CD4-positive, alpha-beta T cell treated with Interleukin-17A for 1 hour (primary cell): ENCODE data around the gene ZGPAT.

Experiments used
- DNase-seq: peaks from one replicate; pipeline ENCODE4 v3.0.0-alpha.2; 2020

ZGPAT gene

DNA sequence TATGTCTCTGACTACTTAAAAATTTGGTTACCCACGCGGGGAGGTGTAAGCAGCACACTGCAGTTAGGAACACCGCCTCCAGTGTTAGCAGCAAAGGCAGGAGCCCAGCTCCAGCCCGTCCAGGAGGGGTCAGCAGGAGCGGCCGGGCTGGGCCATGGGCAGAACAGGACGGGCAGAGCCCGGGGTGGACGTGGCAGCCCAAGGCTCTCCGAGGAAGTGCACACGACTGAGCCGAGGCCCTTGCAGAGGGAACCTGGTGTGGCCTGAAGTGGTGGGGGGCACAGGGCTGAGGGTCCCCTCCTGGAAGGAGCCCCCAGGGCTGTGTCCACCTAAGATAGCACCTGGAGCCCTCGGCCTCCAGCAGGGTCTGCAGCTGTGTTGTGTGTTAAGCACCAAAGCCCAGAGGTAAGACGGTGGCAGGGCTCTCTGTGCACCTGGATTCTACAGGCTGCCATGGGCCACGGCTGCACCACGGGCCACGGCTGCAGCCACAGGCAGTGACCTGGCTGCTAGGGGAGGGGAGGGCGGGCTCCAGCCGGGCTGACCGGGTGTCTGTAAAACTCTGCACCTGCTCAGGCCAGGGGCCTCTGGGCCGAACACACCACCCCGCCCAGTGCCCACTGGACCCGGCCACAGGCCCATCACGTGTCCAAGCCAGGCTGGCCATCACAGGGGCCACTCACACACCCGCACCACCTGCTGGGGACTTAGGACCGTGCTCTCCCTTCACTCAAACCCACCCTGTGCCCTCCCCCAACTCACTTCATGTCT lies 38.3 kb downstream of the ZGPAT start:
- no peak for DNase-seq

DNA sequence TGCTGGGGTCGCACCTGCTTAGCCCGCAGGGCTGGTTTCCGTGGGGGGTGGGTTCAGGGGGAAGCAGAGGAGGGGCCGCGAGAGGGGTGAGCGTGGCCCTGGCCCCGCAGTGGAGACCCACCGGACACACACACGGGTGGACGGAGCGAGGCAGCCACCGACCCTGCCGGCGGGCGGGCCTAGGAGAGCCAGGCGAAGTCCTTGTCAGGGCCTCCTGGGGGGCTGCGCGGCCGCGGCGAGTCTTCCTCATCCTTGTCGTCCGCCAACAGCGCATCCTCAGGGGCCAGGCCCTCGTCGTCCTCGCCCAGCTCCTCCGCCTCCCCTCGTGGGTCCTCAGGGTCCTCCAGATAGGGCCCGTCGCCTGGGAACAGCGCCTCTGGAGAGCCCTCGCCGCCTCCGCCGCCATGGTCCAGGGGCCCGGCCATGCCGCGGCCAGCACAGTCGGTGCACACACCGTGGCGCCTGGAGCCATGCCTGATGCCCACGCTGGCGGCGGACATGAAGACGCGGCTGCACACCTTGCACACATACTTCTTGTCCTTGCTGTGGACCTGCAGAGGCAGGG lies 39.0 kb downstream of the ZGPAT start:
- no peak for DNase-seq

DNA sequence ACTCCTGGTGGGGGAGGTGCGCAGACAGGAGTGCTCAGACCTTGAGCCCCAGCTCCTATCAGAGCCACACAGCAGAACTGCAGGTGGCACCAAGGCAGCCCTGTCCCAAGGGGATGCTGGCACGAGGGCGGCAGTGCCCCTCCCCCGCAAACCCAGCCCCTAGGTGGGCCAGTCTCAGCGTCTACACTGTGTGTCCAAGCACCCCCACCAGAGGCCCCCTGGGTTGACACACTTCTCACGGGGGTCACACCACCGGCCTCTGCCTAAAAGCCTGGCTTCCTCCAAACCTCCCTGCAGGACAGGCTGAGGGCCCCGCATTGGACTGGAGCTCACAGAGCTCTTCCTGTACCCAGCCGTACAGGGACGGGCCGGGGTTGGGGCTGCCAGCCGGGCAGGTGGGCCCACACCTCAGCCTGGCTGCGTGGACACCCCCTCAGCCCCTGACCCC lies 39.8 kb downstream of the ZGPAT start:
- no peak for DNase-seq

DNA sequence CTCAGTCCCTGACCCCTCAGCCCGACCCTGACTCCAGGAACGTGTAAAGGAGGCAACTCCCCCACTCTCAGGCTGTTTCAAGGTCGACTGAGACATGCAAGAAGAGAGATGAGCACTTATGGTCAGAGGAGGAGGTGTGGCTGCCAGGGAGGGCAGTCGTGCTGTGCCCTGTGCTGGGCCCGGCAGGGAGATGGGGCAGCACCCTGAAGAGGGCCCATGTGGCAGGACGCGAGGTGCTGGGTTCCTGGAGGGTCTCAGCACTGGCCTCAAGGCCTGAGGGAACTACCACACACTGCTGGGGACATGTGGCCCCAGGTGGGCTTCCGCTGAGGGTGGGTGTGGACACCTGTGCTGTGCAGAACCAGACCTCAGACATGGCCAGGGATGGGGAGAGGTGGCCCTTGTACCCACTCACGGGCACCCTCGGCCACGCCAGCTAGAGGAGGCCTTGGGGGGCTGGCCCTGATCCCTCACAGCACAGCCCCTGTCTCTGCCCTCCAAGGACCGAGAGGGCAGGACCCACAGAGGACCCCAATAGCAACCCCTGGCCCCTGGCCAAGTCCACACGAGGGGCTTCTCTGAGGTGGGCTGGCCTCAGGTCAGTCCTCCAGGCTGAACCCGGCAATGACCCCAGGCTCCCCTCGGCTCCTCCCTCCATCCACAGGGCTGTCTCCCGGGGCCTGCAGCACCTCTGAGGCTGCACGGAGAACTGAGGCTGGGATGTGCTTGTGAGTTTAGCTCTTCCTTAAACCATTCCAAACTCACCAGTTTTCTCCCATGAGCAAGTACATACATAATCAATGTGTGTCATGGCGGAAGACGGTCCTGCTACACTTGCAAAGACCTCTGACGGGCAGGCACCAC lies 40.5 kb downstream of the ZGPAT start:
- no peak for DNase-seq

DNA sequence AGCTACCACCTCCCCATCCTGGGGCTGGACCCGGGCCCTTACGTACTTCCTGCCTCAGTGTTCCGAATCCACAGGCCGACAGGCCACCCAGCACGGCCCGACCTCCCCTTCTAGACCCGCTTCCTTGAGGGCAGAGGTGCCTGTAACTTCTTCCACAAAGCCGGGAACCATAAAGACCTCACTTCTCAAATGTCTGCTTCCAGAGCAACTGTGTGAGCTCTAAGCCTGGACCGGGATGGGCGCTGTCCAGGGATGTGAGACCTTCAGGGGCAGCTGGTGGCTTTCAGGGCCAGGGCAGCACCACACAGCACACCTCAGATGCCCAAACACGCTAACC lies 41.1 kb downstream of the ZGPAT start:
- DNase-seq, result no peak

DNA sequence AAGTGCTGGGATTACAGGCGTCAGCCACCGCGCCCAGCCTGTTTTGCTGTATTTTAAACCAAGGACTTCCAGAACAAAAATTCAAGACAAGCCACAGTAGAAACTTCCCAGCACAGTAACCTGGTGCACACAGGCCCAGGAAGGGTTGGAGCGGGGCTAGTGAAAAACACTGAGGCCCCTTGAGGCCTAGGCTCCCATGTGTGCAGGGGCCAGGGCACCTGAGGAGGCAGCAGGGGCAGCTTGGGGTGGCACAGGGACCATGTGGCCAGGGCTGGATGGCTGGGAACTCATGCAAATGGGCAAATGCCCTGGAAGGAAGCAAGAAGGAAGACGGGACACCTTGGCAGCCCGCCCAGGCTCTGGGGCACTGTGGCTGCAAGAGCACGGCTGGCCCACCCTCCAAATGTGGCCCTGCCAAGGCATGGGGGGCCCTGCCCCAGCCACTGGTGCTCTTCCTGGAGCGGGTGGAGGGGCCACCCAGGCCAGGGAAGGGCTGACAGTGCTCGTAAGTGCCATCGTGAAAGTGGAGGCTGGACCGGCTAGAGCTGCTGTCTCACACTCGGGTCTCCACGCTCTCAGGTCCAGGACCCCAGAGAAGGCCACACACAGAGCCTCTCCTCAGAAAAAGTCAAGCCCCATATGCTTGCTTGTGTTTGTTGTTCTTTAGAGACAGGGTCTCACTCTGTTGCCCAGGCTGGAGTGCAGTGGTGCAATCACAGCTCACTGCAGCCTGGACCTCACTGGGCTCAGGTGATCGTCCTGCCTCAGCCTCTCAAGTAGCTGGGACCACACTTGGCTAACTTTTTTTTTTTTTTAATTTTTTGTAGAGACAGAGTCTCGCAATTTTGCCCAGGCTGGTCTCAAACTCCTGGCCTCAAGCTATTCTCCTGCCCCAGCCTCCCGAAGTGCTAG lies 42.0 kb downstream of the ZGPAT start:
- DNase-seq, result no peak

DNA sequence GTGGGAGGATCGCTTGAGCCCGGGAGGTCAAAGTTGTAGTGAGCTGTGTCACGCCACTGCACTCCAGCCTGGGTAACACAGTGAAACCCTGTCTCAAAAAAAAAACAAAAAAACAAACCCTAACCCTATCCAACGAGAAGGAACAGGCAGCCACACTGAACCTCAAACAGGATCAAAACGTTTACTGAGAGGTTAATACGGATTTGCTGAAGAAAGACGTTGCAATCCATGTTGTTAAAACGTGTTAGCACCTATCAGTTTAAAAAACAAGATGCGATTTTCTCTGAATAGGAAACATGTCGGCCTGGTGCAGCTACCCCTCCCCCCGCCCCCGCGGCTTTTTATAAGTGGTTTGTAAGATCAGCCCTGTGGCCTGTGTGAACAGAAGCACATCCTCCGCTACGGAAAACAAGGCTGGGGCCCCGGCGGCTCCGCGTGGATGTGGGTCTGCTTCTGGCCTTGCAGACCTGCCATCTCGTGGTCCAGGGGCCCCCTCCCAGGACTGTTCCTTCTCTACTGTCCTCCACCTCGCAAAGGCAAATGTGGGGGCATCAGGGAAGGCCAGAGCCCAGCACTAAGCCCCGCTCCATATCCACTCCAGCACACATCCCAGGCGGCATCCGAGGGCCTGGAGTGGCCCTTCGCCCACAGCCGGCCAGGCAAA lies 43.1 kb downstream of the ZGPAT start:
- DNase-seq, result peak; percentile 67

DNA sequence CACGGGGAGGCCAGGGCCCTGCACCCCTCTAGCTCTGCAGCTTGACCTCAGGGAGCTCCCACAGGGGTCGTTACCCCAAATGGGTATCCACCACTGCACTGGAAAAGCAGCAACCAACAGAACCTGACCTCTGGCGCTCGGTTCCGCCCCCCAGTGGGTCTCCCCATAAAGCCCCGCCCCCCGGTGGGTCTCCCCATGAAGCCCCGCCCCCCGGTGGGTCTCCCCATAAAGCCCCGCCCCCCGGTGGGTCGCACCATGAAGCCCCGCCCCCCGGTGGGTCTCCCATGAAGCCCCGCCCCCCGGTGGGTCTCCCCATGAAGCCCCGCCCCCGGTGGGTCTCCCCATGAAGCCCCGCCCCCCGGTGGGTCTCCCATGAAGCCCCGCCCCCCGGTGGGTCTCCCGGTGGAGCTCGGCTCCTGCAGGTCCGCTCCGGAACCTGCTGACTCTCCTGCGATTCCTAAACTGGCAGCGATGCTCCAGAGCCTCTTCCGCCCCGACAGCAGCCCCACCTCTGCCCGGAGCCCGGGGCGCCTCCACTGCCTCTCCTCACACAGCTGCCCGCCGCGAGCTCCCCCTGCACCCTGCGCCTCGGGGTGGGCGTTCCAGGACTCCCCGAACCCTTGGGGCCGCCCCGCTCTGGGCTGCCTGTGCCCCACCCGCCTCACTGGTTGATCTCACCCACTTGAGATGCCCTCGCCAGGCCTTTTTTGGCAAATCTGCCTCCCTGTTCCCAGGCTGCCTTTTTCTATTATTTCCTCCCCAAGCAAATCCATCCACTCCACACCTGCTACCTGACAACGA lies 43.8 kb downstream of the ZGPAT start:
- peak; percentile 19 for DNase-seq

DNA sequence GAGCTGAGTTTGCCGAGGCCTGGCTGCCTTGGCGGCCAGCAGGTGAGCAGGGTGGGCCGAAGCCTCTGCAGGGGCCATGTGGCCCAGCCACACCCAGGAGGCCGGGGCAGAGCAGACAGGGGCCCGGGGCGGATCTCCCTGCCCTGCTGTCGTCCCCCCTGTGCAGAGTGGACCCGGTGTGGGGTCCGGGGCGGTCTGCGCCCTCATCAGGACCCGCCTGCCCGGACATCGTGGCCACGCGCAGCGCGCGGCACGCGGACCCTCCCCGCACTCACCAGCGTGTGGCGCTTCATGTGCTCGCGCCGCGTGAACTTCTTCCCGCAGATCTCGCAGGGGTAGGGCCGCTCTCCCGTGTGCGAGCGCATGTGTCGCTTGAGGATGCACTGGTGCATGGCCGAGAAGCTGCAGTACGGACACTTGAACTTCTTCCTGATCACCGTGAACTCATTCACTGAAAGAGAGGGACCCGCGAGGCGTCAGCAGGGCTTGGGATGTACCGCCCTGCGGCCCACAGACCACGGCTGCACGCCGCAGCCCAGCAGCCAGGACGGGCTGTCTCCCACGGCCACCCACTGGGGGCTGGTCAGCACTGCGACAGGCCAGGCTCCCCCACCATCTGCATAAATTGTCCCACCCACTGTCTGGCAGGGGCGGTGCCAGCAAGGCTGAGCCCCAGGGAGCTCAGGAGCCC lies 44.7 kb downstream of the ZGPAT start:
- no peak for DNase-seq

DNA sequence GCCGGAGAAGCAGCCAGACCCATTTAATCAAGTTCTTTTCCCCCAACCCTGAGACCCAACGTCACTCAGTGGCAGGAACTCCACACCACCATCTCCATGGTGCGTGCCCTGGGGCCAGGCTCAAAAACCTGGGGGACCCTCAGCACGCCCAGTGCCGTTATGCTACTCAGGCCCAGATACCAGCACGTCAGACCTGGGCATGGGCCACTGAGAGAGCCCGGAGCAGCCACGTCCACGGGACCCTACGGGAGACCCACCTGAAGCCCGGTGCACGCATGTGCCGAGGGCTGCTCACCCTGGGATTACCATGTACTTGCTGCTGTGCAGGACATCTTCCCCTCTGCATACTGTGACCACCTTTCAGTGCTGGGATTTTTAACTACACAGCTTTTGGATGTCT lies 45.5 kb downstream of the ZGPAT start:
- no peak for DNase-seq

DNA sequence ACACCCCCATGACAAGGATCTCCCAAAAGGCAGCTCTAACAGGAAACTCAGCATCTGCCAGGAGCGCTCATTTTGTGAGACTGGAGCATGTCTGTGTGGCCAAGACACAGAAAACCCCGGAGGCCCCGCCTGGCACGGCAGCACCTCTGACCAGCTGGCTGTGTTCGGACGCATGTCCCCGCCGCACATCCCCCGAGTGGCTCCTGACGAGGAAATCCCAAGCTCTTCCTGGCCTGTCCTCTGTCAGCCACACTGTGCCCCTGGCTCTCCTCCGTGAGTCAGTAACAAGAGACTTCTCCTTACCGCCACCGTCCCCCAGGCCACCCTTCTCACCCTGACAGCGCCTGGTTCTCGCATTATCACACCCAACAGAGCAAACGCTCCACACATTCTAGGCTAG lies 46.2 kb downstream of the ZGPAT start:
- no peak for DNase-seq

DNA sequence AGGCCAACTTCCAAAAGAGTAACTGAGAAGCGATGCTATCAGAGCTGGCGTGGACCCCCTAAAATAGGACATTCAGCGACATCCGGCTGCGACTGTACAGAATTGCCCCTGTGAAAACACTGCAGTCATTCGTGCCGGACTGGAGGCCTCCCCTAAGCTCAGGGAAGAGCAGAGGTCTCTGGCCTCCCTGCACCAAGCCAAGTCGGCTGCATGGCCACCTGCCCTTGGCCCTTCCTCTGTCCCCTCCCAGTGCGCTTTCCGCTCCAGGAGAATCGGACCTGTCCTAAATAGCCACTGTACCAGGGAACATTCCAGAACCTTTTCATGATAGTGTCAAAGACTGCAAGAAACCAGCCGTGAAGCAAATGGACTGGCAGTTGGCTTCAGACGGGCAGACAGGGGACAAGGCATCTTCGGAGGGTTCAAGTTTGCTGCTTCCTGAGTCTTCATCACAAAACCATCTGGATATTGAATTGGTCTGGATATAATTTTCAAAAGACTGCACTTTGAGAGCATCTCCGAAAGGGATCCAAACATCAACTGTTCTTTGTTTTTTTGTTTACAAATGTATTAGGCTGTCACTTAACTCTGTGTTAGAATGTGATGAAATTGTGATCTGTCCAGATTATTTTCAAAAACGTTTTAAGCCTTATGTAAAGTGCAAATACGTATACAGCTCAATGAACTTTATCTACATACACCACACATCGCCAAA lies 48.3 kb downstream of the ZGPAT start:
- DNase-seq, result no peak

DNA sequence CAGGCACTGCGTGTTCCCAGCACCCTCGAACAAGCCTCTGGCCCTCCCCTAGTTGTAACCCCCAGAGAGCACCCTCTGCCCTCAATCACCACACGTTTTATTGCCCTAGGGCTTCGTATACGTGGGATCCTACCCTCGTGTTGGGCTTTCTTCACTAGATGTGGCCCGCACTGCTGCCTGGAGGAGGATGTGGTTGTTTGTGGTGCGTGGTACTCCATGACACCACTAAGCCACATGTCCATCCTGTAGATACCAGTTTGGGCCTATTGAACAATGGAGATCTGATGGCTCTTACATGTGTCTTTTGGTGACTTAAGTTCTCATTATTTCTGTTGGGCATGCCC lies 48.8 kb downstream of the ZGPAT start:
- DNase-seq, result peak; percentile 48

DNA sequence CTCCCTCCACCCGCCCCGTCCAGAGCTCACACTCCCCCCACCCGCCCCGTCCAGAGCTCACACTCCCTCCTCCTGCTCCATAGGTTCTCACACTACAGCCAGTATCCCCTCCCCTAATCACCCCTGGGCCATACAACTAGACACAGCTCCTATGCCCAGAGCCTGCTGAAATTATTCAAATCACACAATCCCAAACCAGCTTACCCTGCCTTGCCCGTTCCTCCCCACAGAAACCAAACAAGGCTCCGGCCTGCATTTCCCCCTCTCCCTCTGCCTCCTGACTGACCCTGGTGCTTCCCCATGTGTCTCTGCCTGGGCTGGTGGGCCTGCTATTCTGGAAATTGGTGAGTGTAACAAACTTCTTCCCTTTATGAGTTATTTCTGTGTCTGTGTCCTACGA lies 50.3 kb downstream of the ZGPAT start:
- DNase-seq, result no peak

DNA sequence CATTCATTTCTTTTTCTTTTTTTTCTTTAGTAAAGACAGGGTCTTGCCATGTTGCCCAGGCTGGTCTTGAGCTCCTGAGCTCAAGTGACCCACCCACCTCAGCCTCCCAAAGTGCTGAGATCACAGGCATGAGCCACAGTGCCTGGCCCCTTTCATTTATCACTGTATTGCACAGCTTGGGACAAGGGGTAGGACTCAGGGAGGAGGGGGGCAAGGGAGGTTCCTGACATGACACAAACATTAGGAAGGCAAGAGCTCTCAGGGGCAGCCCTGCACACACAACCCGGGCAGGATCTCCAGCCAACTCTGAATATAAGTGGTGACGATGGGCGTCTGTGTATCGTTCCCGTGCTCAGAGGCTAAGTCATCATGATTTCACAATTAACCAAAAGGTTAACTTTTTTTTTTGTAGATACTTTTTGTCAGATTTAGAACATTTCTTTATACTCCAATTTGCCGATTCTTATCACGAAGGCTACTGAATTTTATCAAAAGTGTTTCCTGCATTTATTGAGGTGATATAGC lies 51.6 kb downstream of the ZGPAT start:
- no peak for DNase-seq

DNA sequence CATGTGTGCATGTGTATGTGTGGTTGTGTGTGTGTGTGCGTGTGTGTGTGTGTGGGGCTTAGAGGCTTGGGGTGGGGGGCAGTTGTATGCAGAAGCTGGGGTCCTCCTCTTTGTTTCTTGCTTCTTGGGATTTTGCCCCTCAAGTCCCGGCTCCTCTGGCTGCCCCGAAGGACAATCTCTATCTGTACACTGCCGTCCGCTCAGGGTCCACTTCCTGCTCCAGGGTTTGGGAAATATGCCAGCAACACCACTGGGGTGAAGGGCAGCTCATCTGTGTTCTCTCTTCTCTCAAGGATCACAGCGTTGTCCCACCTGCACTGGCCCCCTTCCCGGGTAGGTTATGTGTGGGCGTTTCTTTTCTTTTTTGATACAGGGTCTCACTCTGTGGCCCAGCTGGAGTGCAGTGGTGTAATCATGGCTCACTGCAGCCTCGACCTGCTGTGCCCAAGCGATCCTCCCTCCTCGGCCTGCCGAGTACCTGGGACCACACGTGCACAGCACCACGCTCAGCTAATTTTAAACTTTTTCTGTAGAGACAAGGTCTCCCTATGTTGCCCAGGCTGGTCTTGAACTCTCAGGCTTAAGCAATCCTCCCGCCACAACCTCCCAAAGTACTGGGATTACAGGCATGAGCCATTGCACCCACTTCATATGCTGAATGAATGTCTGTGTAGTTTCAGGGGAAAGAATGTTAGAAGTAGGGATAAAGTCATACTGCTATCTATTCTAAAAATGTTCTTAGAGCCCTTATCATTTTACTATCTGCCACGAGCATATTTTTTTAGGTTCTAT lies 57.4 kb downstream of the ZGPAT start:
- no peak for DNase-seq

DNA sequence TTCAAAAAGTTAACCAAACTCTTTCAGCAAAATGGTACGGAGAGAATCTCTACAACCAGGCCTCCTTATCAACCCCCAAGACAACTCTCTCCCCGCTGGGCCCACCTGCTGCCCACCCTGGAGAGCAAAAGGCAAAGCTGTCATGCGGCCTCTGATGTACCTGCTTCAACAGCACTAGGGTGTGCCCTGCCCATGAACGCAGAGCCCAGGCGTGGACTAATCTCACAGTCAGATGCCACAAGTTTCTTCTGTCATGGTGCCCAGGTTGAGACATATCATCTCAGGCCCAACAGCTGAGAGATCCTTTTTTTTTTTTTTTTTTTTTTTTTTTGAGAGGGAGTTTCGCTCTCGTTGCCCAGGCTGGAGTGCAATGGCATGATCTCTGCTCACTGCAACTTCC lies 58.1 kb downstream of the ZGPAT start:
- DNase-seq, result no peak

DNA sequence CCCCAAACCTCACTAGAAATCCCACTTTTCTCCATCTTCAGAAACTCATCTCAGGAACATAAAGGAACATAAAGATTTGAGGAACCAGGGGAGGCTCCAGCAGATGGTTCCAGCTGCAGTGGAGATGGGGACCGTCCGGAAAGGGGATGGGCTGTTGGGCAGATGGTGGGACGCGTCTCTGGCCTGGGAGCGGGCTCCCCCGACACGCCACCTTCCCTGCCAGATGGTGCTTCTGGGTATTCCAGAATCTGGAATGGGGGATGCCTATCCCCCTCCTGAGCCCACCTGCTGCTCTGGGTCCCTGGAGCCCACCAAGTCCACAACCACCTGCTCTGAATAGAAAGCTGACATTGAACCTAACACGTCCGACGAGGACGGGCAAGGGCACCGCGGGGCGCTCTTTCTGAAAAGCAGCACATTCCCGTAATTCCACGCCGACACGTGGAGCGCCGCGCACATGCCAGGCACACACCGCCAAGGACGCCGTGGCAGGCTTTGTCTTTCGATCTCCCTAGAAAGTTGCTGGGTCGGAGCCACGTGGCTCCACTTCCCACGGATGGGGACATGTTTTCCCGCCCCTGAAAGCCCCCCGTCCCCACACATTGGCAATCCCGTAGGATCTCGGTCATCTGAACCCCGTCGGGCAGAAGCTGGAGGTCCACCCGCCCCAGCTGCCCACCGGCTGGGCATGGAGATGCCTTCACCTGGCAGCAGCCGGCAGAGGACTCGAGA lies 59.0 kb downstream of the ZGPAT start:
- no peak for DNase-seq
